HFF-Myc (cell line): ENCODE results near the gene CISH.

Source experiments
- DNase-seq: peaks from one replicate; pipeline ENCODE4 v3.0.0-alpha.2; 2011; ENCODE audit warnings: low read depth; ENCODE audit errors: extremely low read depth
- H3K4me3 ChIP-seq: replicated peaks from 2 replicates; pipeline ENCODE4 v1.5.1; 2011; ENCODE audit warnings: low read depth, mild to moderate bottlenecking, control low read depth, low read length
- CTCF ChIP-seq: IDR thresholded peaks from 2 replicates; pipeline ENCODE4 v1.5.1; 2012; ENCODE audit warnings: mild to moderate bottlenecking, low read depth, low read length, control low read depth; ENCODE audit errors: missing control alignments

Gene CISH

GRCh38 chr3:50557915-50558314 lies 53.7 kb downstream of the CISH start:
- no peak for DNase-seq
- H3K4me3 ChIP-seq, result no peak overlapping the region
- no peak for TF ChIP-seq CTCF

- no peak for DNase-seq
- no peak overlapping the region for H3K4me3 ChIP-seq
- no peak for TF ChIP-seq CTCF
Measured at GRCh38 chr3:50557106-50557505, 54.5 kb downstream of the CISH start.
